Hematopoietic multipotent progenitor cell treated with erythropoietin and hydrocortisone succinate and interleukin-3 and kit ligand, for 8 days (in vitro differentiated cells): ENCODE measurements around the gene ABHD12.

Experiments
- DNase-seq: peaks from one replicate; pipeline ENCODE4 v3.0.0-alpha.2; 2015

Gene ABHD12

DNA sequence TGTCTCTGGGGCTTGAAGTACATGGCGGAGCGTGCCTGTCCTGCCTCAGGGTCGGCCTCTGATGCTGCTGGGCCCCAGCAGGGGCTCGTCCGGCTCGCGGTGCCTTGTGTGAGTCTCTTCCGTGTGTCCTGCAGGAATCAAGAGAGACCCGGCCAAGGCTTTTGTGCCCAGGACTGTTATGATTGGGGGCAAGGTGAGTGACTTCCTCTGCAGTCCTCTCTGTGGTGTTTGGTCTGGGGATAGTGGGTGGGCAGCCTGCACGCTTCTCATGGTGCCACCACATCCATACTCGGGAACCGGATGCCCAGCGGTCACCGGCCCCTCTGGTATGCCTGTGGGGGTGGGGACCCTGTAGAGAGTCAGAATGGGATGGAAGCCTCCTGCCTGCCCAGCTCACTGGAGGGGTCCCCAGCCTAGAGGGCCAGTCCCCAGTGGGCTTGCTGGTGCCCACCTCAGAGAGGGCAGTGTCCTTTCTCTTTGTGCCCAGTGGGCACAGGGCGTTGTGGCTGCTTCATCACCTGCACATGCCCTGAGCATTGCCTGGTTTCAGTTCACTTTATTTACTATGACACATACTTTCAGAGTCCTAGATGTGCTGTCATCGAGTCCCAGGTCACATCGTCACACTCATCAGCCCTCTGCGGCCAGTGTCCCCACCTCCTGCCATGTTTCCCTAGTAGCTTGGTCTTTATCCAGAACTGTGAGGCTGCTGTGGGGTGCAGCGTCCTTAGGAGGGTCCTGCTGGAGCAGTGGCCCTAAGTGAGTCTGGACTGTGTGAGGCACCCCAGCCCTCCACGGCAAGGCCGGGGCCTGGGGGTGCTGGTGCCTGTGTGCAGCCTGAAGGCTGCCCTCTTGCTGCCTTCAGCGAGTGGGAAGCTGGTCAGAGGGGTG lies 102.1 kb downstream of the ABHD12 start:
- DNase-seq: no peak

DNA sequence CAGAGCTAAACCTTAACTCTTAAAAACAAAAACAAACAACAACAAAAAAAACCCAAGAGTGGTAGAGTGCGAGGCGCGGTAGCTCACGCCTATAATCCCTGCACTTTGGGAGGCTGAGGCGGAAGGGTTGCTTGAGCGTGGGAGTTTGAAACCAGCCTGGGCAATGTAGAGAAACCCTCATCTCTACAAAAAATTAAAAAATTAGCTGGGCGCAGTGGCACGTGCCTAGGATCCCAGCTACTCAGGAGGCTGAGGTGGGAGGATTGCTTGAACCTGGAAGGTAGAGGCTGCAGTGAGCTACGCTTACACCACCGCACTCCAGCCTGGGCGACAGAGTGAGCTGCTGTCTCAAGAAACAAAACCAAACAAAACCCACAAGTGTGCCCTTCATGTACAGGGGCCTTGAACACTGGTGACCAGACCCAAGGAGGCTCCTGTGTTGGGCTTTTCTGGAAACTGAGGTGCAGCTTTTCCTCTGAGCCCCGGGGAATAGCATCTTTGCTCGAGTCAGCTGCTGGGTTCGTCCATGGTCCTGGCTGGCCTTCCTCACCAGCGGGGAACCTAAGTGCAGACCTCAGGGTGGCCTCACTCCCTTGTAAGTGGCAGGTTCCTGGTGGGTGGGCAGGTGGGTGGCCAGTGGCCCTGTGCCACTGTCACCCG lies 102.9 kb downstream of the ABHD12 start:
- DNase-seq: no peak

DNA sequence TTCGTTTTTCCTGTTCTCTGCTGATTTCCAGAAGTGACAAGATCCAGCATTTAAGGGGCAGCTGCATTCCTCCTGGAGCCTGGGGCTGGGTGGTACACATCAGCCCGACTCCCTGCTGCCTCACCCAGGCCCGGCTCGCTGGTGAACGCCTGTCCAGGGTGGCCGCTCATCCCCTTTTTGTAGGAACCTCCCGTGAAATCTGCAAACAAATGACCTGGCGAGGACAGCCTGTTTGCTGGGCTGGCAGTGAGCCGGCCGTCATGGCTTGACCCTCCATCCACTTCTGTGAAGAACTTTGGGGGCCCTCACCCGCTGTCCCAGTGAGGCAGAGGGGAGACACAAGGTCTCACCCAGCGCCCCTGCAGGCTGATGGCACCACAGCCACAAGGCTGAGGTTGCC lies 103.7 kb downstream of the ABHD12 start:
- no peak for DNase-seq

DNA sequence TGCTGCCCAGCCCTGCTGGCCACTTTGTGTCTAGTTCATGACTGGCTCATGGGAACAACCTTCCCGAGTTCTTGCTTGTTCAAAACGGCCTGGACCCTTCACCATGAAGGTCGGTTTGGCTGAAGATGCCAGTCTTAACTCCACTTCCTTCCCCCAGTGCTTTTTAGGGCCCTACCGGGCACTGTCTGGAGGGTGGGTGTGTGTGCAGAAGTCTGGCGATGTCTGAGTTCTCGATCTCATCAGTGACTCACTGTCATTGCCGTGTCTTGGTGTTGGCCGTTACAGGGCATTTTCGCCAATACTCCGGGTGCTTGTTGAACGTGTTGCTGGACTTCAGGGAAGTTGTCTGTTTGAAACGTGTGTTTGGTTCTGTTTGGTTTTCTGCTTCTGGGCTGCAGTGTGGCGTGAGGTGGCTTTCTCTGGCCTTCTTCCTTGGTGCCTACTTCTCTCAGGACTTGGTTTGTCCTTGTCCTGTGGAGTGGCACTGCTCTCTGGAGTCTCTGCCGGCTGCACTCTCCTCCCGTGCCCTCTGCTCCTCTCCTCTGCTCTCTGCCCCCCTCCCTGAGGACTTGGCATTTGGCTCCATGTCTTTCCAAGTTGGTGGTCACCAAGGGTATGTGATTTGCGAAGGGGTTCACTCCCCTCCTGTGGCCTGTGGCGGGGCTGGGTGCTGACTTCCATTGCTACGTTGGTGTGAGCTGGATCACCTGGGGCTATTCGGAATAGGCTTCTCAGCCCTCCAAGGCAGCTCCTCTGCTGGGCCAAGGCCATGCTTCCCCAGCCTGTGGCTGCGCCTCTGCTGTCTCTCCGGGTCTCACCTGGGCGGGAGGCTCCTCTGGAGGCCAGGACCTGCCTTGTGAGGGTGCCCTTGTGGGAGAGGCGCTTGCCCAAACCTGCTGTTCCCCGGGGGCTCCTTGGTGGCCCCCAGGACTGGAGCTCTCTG lies 104.5 kb downstream of the ABHD12 start:
- DNase-seq: no peak

DNA sequence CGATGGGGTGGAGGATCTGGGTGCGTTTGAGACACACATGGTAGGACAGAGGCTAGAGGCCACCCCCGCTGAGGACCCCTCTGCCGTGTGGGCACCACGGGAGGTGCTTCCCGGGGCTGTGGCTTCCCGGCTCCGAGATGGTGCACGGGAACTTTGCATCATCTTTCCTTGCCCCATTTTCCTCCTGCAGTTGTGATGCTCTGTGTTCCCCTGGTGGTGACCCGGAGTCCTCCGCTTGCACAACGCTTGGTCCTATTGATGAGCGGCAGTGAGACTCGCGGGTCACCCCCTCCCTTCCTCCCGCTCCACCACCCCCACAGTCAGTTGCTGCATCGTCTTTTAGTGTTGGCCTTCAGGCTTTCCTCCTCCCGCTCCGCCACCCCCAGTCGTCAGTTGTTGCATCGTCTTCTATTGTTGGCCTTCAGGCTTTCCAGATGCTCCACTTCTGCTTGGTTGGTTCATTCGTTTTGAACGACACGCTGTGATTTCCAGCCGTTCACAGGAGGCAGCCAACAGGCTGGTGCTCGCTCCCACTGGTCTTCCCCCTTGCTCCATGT lies 105.5 kb downstream of the ABHD12 start:
- no peak for DNase-seq

DNA sequence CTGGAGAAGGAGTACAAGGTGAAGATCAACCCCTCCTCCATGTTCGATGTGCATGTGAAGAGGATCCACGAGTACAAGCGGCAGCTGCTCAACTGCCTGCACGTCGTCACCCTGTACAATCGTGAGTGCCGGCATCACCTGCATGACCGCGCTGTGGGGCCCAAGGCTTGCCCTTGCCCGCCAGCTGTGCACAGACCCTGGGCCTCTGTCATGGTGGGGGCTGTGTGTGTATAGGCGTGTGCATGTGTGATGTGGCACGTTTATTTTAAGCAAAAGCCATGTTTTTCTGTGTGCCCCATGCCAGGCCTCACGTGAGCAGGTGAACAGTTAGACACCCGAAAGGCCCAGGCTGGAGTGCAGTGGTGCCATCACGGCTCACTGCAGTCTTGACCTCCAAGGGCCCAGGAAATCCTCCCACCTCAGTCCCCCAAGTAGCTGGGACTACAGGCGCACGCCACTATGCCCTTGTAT lies 106.5 kb downstream of the ABHD12 start:
- no peak for DNase-seq

DNA sequence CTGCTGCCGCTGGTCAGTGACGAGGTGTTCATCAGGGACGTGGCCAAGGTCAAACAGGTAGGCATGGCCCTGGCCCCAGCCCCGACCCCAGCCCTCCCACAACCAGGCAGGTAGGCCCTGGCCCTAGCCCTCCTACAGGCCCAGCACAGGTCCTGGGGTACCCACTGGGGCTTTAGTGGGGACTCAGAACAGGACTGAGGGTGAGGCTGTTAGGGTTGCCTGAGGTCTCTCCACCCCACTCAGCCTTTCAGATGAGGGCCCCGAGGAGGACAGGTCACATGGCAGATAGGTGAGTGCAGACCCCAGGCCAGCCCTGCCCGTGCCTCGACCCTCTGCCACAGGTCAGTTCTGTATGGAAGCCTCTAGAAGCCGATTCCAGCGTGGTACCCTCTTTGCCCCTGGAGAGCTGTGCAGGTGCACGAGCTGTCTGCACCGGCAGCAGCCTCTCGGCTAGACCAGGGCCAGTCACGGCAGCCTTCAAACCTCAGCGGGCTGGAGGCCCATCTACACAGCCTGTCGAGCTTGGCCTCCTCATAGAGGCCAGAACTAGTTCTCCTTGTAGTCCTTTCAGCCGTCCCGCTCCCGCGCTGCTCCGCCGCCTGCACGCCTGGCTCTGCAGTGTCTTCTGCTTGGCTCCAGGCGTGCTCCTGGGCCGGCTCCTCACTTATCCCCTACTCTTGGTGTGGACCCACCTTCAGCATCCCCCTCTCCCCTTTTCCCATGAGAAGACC lies 107.2 kb downstream of the ABHD12 start:
- no peak for DNase-seq

DNA sequence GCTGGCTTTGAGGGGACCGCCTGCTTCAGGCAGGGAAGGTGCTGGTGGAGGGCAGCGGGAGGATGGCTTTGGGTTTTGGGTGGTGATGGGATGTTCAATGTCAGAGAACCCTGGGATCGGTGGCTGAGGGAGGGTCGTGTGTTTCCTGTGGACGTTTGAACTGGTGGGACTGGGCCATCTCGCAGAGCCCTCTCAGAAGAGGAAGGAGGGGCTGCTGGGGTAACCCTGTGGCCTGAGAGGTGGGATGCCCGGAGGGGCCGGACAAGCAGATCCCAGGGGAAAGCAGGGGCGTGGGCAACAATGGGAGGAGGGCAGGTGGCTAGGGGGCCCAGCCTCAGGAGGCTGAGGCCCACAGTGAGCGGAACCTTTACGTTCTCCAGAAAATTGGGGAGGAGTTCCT lies 107.8 kb downstream of the ABHD12 start:
- no peak for DNase-seq

DNA sequence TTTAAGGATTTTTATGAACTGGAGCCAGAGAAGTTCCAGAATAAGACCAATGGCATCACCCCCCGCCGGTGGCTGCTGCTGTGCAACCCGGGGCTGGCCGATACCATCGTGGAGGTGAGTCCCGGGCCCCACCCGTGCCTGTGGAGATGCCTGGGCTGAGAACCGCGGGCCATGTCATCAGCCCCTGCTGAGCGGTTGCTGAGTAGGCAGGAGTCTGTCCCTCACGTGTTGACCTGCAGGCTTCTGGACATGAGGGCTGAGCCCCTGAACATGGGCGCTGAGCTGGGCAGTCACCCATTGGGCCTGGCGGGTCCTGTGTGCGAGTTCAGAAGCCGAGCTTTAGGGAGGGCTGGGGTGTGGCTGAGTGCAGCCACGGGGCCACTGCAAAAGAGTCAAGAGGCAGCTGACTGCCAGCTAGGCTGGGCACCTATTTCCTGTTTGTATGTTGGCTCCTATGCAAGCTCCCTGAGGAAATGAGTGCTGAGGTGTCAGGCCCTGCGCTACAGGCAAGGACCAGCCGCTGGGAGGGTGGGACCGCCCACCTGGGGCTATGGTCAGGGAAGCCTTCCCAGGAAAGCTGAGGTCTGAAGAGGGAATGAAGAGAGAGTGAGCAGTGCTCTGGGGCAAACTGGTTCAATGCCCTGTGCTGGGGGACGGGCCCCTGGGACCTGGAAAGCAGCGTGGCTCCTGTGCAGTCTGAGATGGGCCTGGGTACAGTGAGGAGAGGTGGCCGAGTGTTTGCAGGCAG lies 108.4 kb downstream of the ABHD12 start:
- no peak for DNase-seq

DNA sequence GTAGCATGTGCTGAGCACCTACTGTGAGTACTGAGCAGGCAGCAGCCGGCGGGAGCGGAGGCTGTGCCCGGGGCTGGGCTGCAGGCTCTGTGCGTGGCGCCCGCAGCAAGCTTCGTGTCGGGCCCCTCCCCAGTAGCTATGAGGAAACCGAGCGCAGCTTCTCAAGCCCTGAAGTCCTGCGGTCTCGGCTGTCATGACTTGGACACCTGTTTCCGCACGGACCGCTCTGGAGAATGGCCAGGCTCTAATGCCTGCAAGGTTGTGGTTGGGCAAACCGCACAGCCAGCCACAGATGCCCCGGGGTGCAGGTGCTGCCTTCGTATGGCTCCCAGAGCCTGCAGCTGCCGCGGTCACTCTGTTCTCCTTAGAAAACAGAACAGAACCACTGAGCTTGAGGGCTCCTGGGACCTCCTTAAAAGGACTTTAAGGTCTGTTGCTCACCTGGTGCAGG lies 109.1 kb downstream of the ABHD12 start:
- DNase-seq: no peak

DNA sequence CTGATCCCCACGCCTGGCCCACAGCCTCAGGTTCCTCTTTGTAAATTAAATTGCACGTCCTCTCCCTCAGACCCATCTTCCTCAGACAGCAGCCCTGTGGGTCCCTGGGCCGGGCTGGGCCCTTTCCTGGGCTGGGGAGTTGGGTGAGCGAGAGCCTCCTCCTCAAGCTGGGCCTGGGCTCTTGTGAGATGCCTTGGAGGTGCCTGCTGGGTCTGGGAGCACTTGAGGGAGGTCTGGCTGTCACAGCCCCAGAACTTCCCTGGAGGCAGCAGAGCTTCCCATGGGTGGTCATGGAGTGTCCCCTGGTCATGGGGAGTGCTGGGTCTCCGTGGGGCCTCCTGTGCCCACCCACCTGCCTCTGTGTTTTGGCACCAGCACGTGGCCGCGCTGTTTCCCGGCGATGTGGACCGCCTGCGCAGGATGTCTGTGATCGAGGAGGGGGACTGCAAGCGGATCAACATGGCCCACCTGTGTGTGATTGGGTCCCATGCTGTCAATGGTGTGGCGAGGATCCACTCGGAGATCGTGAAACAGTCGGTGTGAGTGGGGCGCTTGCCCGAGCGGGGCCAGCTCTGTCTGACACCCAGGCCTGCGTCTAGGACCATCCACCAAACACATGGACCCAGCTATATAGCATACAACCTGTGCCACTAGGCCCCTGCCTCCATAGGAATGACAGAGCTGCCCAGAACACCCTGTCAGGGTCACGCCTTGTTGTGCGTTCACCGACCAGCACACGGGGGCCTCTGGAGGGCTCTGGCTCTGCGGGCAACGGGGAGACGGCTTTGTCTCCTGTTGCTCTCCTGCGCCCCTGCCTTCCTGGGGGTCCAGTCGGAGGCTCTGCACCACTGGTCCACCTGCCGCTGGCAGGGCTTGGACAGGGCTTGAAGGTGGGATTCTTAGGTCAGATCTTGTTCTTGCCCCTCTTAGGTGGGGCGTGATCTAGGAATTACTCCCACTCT lies 109.8 kb downstream of the ABHD12 start:
- DNase-seq: no peak

DNA sequence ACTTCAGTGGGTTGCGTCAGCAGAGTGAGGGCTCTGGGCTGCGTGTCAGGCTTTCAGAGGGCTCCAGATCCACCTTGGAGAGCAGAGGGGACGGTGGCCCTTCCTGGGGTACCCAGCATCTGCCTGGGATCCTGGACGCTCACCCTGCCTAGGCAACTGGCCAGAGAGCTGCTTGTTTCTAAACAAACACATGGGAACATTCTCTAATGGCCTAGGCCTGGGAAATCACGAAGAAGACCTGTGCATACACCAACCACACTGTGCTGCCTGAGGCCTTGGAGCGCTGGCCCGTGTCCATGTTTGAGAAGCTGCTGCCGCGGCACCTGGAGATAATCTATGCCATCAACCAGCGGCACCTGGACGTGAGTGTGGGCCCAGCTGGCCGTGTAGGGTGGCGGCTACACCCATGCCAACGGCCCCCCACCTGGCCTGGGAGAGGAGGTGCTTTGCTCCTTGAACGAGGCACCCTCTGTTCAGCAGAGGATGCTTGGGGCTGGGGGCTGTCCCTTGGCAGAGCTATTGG lies 110.5 kb downstream of the ABHD12 start:
- no peak for DNase-seq

DNA sequence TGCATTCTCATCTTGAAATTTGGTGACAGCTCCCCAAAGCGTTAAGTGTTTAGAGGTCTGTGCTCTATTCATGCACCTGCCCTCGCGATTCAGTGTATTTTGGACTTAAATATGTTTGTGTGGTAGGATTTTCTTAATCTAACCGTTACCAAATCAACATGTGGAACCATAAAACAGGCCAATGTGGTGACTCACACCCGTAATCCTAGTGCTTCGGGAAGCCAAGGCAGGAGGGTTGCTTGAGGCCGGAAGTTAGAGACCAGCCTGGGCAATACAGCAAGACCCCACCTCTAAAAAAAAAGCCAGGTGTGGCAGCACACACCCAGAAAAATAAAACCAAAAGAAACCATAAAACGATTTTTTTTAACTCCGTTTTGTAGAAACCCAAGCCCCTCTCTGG lies 111.2 kb downstream of the ABHD12 start:
- no peak for DNase-seq

DNA sequence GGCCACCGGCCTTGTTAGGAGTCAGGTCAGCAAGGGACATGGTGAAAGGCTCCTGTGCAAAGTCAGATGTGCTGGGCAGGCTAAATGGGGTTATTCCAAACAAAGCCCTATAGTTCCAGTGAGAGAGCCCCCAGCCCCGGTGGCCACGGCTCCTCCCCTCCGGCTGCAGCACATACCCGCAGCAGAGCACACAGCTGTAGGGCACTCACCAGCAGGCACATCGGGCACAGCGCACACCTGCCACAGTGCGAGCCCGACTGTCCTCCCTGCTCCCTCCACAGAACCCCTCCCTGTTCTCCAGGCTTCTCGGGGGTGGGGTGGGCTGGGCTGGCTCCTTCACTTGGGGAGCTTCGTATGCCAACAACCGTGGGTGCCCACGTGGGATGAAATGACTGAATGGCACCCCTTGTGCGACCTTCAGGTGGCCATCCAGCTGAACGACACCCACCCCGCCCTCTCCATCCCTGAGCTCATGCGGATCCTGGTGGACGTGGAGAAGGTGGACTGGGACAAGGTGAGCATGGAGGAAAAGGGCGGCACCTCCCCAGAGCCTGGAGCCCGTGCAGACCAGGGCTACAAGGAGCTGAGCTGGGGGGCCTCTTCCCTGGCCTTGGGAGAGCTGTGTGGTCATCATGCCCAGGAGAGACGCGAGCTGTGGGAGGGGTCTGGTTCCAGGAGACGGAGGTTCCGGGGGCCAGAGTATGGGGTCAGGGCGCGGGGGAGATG lies 111.8 kb downstream of the ABHD12 start:
- no peak for DNase-seq

DNA sequence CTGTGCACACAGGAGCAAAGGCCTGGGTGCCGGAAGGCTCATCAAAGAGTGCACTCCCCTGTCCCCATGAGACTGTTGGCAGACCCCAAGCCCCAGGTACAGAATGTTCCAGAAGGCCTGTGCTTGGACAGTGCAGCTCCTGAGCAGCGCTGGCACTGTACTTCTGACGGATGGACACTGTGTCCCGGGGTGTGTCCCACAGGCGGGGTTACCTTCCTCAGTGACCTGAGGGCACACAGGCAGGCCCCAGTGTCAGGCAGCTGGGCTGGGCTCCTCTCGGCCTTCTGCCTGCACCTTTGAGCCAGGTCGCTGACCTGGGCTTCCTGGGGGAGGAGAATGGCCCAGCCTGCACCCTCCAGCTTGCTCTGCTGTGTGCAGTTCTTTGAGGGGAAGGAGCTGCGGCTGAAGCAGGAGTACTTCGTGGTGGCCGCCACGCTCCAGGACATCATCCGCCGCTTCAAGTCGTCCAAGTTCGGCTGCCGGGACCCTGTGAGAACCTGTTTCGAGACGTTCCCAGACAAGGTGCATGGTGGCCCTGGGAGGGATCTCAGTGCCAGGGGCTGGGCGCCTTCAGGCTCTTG lies 112.6 kb downstream of the ABHD12 start:
- DNase-seq: no peak

DNA sequence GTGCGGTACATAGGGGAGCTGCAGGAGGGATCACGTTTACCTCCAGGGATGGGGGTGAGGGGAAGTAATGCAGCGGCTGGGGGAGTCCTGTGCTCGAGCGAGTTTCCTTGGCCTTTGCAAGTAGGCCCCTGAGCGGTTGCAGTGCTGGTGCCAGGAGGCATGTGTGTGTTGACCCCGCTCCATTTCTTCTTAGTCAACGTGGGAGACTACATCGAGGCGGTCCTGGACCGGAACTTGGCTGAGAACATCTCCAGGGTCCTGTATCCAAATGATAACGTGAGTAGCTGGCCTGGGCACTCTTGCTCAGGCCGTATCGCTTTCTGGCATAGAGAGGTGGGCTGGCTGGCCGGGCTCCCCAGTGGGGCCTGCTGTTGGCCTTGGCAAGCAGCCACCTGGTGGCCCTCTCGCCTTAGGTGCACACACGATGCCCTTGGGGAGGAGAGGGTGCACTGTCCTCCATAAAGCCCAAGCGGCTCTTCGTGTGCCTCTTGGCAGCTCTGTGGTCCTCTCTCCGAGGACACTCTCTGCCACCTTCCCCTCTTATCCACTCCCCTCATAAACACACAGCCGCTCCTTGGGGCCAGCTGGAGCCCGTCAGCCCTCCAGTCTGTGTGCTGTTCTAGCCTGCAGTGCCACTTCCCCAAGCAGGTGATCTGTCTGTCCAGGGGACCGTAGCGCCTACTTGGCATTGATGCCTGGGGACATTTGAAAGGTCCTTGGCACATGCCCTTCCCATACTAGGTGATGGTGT lies 113.4 kb downstream of the ABHD12 start:
- DNase-seq: no peak

DNA sequence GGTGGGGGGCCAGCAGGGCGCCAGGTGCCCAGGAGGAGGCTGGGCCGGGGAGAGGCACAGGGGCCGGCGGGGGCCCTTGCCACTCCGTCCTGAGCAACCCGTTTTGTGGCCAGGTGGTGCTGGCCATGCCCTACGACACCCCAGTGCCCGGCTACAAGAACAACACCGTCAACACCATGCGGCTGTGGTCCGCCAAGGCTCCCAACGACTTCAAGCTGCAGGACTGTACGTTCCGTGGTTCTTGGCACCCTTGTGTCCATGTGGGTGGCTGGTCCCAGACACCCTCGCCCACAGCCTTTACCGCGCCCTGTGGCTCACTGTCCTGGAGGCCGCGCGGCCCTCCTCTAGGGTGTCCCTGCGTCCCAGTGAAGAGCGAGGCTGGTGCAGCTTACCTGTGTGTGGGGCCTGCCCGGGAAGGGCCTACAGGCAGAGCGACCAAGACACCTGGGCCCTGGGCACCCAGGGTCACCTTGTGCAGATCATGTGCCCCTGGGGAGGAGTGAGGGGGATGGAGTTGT lies 114.0 kb downstream of the ABHD12 start:
- DNase-seq: no peak
